Stromal cell of bone marrow (primary cell): ENCODE measurements around the gene LGALS3.
A peak's percentile ranks its signal among the peaks of the same experiment; 100 is the strongest.

ENCODE experiments used
- DNase-seq: peaks from one replicate; pipeline ENCODE4 v3.0.0-alpha.2; 2012; ENCODE audit warnings: low read depth

LGALS3 gene

GRCh38 chr14:55191203-55192053 is 62.4 kb downstream of the LGALS3 start, which contains the start of gene DLGAP5:
TSS of gene DLGAP5 (minus strand) at chr14:55191585. CDS start at chr14:55189179, 2,406 bp downstream.
- peak; percentile 97 for DNase-seq

GRCh38 chr14:55192054-55192621 is 63.1 kb downstream of the LGALS3 start:
- no peak for DNase-seq

- no peak for DNase-seq
Observed at GRCh38 chr14:55194656-55195355, 65.8 kb downstream of the LGALS3 start.
